ENCODE results near the gene CRHR2.

DNA sequence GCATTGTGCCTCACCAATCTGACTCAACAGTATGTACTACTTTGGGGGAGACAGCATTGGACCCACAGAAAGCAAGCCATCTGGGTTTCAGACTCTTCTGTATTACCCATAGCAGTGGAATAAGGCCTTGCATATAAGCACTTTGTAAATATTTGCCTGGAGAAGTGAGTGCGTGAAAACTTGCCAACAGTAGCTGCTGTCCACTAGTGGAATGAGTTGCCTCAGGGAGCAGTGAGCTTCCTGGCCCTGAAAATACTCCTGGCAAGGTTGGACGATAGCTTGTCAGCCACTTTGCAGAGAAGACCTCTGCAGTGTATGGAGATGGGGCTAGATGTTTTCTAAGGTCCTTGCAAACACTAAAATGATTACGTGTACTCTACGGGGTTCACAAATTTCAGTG is 65.9 kb downstream of the CRHR2 start:
- TF ChIP-seq EZH2 (IDR thresholded peaks at IDR 0.05; ENCODE audit: borderline replicate concordance, low read length): no peak
- TF ChIP-seq, protein P1, sequence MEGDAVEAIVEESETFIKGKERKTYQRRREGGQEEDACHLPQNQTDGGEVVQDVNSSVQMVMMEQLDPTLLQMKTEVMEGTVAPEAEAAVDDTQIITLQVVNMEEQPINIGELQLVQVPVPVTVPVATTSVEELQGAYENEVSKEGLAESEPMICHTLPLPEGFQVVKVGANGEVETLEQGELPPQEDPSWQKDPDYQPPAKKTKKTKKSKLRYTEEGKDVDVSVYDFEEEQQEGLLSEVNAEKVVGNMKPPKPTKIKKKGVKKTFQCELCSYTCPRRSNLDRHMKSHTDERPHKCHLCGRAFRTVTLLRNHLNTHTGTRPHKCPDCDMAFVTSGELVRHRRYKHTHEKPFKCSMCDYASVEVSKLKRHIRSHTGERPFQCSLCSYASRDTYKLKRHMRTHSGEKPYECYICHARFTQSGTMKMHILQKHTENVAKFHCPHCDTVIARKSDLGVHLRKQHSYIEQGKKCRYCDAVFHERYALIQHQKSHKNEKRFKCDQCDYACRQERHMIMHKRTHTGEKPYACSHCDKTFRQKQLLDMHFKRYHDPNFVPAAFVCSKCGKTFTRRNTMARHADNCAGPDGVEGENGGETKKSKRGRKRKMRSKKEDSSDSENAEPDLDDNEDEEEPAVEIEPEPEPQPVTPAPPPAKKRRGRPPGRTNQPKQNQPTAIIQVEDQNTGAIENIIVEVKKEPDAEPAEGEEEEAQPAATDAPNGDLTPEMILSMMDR (IDR thresholded peaks at IDR 0.05; ENCODE audit: low read length): no peak
